Inferior parietal cortex (tissue), 1 donor: Measurements from ENCODE around the gene IGFL2.
"Not testable (repeated sequence)": the region's sequence is repeated elsewhere in the genome, so short reads cannot be mapped to it uniquely, and the experiment has no call there.

ENCODE experiments used
- DNase-seq: peaks from one replicate; pipeline ENCODE4 v3.0.0-alpha.2; 2016; ENCODE audit errors: extremely low spot score

The IGFL2 gene

GRCh38 chr19:46189971-46190888, 42.2 kb downstream of the IGFL2 start:
- no peak for DNase-seq

GRCh38 chr19:46191356-46191755, 43.3 kb downstream of the IGFL2 start:
- DNase-seq = no peak

- DNase-seq = no peak
Measured at GRCh38 chr19:46191972-46192371, 43.9 kb downstream of the IGFL2 start.

- not testable (repeated sequence) for DNase-seq
Measured at GRCh38 chr19:46192626-46192991, 44.6 kb downstream of the IGFL2 start.

- DNase-seq = peak; percentile 20
Measured at GRCh38 chr19:46192992-46193650, 45.1 kb downstream of the IGFL2 start.

GRCh38 chr19:46193678-46194077, 45.6 kb downstream of the IGFL2 start:
- no peak for DNase-seq

GRCh38 chr19:46195104-46195503, 47.1 kb downstream of the IGFL2 start:
- no peak for DNase-seq

- not testable (repeated sequence) for DNase-seq
Measured at GRCh38 chr19:46195919-46196318, 47.9 kb downstream of the IGFL2 start.

GRCh38 chr19:46196410-46197124, 48.5 kb downstream of the IGFL2 start:
- DNase-seq = no peak

GRCh38 chr19:46197314-46198070, 49.5 kb downstream of the IGFL2 start:
- no peak for DNase-seq

- DNase-seq = no peak
Measured at GRCh38 chr19:46198756-46199155, 50.7 kb downstream of the IGFL2 start.

GRCh38 chr19:46201454-46202310, 53.6 kb downstream of the IGFL2 start:
- no peak for DNase-seq

GRCh38 chr19:46202426-46202825, 54.4 kb downstream of the IGFL2 start:
- DNase-seq = no peak

- no peak for DNase-seq
Measured at GRCh38 chr19:46202872-46203860, 55.1 kb downstream of the IGFL2 start.

- DNase-seq = no peak
Measured at GRCh38 chr19:46204008-46204407, 56.0 kb downstream of the IGFL2 start.

- no peak for DNase-seq
Measured at GRCh38 chr19:46205183-46205984, 57.3 kb downstream of the IGFL2 start.

- DNase-seq = no peak
Measured at GRCh38 chr19:46206176-46206575, 58.1 kb downstream of the IGFL2 start.

- no peak for DNase-seq
Measured at GRCh38 chr19:46206682-46207081, 58.6 kb downstream of the IGFL2 start.

- not testable (repeated sequence) for DNase-seq
Measured at GRCh38 chr19:46207858-46208257, 59.8 kb downstream of the IGFL2 start.
